T-helper 2 cell treated with Interferon-gamma antibody and Interleukin-4, amounts not matched to agents 100 ng/mL and 5 ng/mL, for 36 hours (primary cell): Measurements from ENCODE around the gene MAN1C1. TPM values are rescaled to one million over a fixed set of nuclear protein-coding genes. Genes with fewer than 3 reads are reported as not detected.
"Not testable (repeated sequence)": the region's sequence is repeated elsewhere in the genome, so short reads cannot be mapped to it uniquely, and the experiment has no call there.

ENCODE experiments used
- intact Hi-C: fragments of 100-400 bp; cut with micrococcal nuclease; formaldehyde crosslinking; loops from one replicate; pipeline ENCODE4 v1.15.1; 2023
- total RNA-seq: library from RNA; stranded (reverse); gene quantifications from 2 replicates; pipeline ENCODE4 v1.2.3, GENCODE V29; 2022

MAN1C1 gene
- total RNA-seq, 1 donor from 2014 or later = 12.1 TPM

- intact Hi-C loops = no loop called here
Observed at GRCh38 chr1:25695090-25695770, 78.6 kb downstream of the MAN1C1 start.

- intact Hi-C loops = no loop called here
Observed at GRCh38 chr1:25695771-25696311, 79.2 kb downstream of the MAN1C1 start.

GRCh38 chr1:25696643-25697042, 80.1 kb downstream of the MAN1C1 start:
- intact Hi-C loops = not testable (repeated sequence)

- intact Hi-C loops = no loop called here
Observed at GRCh38 chr1:25697435-25698217, 81.0 kb downstream of the MAN1C1 start.

- intact Hi-C loops = no loop called here
Observed at GRCh38 chr1:25698252-25698651, 81.7 kb downstream of the MAN1C1 start.

GRCh38 chr1:25699059-25699458, 82.5 kb downstream of the MAN1C1 start:
- intact Hi-C loops = not testable (repeated sequence)

- intact Hi-C loops = no loop called here
Observed at GRCh38 chr1:25699500-25700143, 83.0 kb downstream of the MAN1C1 start.

- intact Hi-C loops = no loop called here
Observed at GRCh38 chr1:25700144-25700523, 83.5 kb downstream of the MAN1C1 start.

GRCh38 chr1:25700626-25701025, 84.0 kb downstream of the MAN1C1 start:
- intact Hi-C loops = no loop called here

GRCh38 chr1:25701030-25701785, 84.6 kb downstream of the MAN1C1 start:
- intact Hi-C loops = no loop called here

- intact Hi-C loops = no loop called here
Observed at GRCh38 chr1:25702101-25702775, 85.6 kb downstream of the MAN1C1 start.

GRCh38 chr1:25703041-25703440, 86.5 kb downstream of the MAN1C1 start:
- intact Hi-C loops = no loop called here

- intact Hi-C loops = no loop called here
Observed at GRCh38 chr1:25703671-25704266, 87.2 kb downstream of the MAN1C1 start.

- intact Hi-C loops = no loop called here
Observed at GRCh38 chr1:25704267-25704691, 87.7 kb downstream of the MAN1C1 start.

- intact Hi-C loops = no loop called here
Observed at GRCh38 chr1:25705699-25706098, 89.1 kb downstream of the MAN1C1 start.

GRCh38 chr1:25706146-25707089, 89.8 kb downstream of the MAN1C1 start:
- intact Hi-C loops = no loop called here

- intact Hi-C loops = no loop called here
Observed at GRCh38 chr1:25707280-25708016, 90.9 kb downstream of the MAN1C1 start.

- intact Hi-C loops = no loop called here
Observed at GRCh38 chr1:25710583-25711347, 94.2 kb downstream of the MAN1C1 start.
